Measurements from ENCODE around the gene NEK11.

DNA sequence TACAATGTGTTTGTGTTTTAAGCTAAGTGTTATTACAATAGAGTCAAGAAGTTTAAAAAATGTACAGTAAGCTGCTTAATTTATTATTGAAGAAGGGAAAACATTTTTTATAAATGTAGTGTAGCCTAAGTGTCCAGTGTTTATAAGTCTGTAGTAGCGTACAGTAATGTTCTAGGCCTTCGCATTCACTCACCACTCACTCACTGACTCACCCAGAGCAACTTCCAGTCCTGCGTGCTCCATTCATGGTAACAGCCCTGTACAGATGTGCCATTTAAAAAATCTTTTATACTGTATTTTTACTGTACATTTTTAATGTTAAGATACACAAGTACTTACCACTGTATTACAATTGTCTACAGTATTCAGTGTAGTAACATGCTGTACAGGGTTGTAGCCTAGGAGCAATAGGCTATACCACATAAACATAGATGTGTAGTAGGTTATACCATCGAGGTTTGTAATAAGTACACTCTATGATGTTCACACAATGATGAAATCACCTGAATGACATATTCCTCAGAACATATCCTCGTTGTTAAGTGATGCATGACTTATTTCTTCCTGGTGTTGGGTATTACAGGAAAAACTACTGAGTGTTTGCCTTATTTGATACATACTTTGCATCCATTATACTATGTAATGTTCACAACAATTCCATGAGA is 198.3 kb downstream of the NEK11 start:
- no peak for TF ChIP-seq POLR2AphosphoS5 (IDR thresholded peaks at IDR 0.05; ENCODE audit: low read depth, low read length)
- TF ChIP-seq TEAD4 (IDR thresholded peaks at IDR 0.05; ENCODE audit: borderline replicate concordance, insufficient read depth) = no peak
- TF ChIP-seq CTCF (IDR thresholded peaks at IDR 0.05) = no peak
- no peak for TF ChIP-seq NRF1 (IDR thresholded peaks at IDR 0.05; ENCODE audit: low read depth, low read length)

Data from SK-N-SH (cell line).